Astrocyte of the hippocampus (primary cell): ENCODE data around the gene KCNQ5.
"Not testable (repeated sequence)": the region's sequence is repeated elsewhere in the genome, so short reads cannot be mapped to it uniquely, and the experiment has no call there.

Source experiments
- DNase-seq: peaks from one replicate; pipeline ENCODE4 v3.0.0; 2011; ENCODE audit warnings: low read depth, low spot score

Gene KCNQ5

GRCh38 chr6:72841195-72841594 lies 219.3 kb downstream of the KCNQ5 start:
- DNase-seq: no peak

DNA sequence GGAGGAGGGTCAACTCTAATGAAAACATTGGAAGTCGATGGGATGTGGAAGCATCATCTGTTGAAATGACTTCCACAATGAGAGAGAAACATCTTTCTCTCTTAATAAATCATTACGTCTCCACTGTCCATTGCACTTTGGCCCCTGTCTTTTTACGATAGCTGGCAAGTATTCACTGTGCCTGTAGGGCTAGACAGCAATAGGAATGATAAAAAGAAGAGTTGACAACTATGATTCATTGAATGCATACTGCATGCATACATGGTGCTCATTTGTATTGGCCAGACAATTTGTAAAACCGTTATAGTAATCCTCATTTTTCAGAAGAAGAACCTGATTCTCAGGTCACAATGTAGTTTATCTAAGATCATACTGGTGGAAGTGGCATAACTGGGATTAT lies 220.3 kb downstream of the KCNQ5 start:
- no peak for DNase-seq

DNA sequence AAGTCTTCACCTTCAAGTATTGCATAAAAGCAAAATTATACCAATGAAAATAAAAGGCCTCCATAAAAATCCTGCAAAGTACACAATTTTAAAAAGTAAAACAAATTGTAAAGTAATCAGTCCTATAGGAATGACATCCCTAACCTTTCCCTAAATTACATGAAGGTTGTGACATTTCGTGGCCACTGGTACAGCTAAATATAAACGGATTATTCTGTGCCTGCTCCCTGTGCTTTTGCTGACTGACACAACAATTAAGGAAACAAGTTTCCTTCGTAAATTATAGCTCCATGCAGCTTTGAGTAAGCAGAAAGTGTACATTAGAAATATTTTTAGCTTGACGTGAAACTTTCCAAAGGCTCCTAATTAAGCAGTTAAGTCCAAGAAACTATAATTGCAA lies 222.8 kb downstream of the KCNQ5 start:
- no peak for DNase-seq

DNA sequence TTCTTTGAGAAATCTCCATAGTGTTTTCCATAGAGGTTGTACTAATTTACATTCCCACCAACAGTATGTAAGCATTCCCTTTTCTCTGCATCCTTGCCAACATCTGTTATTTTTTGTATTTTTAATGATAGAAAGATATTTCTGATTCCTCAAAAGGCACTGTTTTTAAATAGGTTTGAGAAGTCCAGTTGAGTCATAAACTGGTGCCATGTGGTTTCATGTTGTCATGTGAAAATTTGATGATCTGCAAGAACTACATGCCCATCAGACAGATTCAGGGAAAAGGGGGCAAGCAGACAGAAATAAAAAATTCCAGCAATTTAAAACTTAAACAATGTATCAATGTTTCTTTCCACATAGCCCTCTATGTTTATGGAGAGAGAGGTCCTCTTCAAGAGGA lies 227.5 kb downstream of the KCNQ5 start:
- DNase-seq: no peak

GRCh38 chr6:72850040-72850439 lies 228.2 kb downstream of the KCNQ5 start:
- peak; percentile 26 for DNase-seq

GRCh38 chr6:72850469-72850868 lies 228.6 kb downstream of the KCNQ5 start:
- DNase-seq: no peak

DNA sequence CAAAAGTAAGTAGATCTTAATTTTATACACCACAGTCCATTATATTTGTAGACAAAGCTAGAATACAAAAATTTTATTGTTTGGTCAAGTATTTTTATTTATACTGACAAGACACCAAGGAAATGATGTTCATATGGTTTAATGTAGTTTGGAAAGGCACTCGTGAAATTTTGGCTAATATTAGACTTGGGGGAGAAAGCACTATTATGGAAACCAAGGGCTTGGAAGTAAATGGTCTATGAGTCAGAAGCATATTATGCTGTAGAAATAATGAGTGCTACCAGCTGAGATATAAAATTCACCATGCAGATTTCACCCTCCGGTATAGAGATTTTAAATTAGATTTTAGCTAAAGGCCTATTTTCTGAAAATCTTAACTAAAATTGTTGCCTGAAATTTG lies 233.6 kb downstream of the KCNQ5 start:
- DNase-seq: peak; percentile 41

GRCh38 chr6:72856801-72857200 lies 234.9 kb downstream of the KCNQ5 start:
- DNase-seq: no peak

- peak; percentile 56 for DNase-seq
Observed at GRCh38 chr6:72857791-72858585, 236.1 kb downstream of the KCNQ5 start.

GRCh38 chr6:72861059-72861458 lies 239.2 kb downstream of the KCNQ5 start:
- peak; percentile 69 for DNase-seq

GRCh38 chr6:72861935-72862432 lies 240.1 kb downstream of the KCNQ5 start:
- DNase-seq: peak; percentile 44

DNA sequence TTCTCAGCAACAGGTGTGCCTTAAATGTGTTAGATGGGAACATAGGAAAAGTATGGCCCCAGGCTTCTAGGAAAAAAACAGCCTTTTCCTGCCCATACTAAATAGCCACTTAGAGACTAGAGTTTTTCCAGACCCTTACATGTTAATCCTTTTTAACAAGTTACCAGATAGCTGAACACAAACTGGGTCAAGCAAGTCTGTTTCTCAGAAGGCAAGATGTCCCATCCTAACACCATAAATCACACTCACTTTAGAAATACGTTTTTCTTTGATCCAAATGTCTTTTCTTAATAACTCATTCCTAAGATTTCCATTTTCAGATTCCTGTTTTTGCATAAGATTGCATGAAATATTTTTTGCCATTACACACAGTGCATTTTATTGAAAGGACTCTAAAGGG lies 241.3 kb downstream of the KCNQ5 start:
- DNase-seq: no peak

DNA sequence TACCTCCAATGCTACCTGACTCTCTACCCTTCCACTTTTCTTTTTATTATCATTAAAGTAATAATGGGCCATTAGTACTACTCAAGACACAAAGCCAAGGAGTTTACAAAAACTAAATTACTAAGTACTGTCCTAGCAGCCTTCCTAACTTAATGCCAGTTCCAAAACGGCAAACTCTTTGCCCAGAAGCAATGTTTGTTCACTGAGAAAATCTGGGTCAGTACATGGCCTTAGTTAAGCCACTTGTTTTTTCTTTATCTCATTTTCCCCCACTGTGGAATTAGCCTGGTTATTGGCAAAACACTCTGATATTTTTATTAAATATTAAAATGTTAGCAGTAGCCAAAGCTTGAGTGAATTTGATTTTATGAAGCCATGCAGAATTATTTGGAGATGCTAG lies 242.4 kb downstream of the KCNQ5 start:
- DNase-seq: no peak

DNA sequence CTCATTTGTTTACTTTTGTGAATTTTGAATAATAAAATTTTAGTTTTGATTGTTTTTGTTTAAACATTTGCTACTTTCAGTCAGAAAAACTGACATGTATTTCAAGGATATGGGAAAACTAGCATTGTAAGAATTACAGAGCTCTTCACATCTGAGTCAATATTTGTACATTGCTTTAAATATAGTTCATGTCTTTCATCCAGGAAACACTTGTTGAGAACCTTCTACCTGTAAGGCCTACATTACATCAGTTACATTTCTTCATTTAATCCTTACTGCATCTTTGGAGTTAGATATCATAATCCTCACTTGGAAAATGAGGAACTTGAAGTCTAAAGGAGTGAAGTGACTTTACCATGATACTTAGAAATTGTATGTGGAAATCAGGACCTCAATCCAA lies 242.9 kb downstream of the KCNQ5 start:
- no peak for DNase-seq

GRCh38 chr6:72865467-72865866 lies 243.6 kb downstream of the KCNQ5 start:
- DNase-seq: no peak

DNA sequence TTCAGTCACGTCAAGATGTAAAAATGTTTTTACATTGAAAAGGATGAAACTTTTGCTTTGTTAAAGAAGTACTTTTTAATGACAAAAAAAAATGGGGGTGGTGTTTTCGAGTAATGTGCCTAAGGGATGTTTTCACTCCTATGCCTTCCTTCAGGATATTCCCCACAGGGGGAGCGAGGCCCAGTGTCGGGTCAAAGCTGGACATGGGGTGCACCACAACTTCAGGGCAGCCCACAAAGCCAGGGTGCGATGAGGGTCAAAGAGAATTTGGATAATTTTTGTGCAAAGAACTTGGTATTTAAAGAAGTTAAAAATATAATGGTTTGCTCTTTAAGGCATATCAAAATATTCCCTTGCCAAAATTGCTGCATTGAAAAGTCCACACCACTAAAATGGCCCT lies 247.8 kb downstream of the KCNQ5 start:
- no peak for DNase-seq

DNA sequence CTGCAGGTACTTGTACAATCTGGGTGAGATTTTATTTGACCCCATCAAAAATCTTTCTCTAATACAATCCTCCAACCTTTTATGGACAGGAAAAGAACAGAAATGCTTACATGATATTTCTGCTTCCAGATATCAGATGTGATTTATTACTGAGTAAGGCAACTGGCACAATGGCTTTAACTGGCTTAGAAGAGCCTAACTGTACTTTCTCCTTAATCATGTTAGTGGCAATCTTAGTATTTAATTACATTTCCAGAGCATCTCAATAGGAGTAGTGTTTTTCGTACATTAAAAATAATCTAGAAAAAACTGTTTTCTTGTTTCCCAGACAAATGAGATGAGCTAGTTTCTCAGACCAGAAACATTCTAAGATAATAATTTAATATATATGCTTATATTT lies 251.6 kb downstream of the KCNQ5 start:
- DNase-seq: no peak

DNA sequence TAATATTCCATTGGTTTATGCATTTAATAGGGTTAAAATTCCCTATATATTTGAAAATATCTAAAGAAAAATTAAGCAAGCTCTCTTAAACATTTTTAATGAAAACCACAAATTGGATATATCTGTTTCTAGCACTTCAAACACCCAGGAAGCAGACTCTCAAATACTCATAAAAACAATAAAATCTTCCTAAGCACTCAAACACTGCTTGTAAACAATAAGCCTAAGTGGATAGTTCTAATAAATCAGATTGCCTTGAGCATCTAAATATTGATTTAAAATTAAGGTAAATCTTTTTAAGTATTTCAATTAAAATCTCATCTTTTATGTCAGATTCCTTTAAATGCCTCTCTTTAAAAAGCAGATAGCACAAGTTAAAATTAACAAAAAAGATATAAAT lies 254.4 kb downstream of the KCNQ5 start:
- no peak for DNase-seq

- no peak for DNase-seq
Observed at GRCh38 chr6:72886170-72886569, 264.3 kb downstream of the KCNQ5 start.

DNA sequence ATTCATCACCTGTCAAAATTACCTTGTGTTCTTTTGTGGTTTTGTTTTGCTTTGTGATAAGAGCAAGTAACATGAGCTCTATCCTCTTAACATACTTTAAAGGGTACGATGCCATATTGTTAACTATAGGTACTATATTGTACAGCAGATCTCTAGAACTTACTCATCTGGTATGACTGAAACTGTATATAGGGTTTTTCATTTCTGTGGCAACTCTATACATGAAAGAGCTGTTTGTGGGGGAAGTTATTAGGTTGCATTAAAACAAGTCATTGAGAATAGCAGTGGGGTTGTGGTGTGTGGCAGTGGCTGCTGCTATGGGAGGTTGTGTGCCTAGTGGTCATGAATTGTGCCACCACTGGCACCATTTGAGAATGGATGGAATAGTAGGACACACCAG lies 268.4 kb downstream of the KCNQ5 start:
- DNase-seq: no peak

DNA sequence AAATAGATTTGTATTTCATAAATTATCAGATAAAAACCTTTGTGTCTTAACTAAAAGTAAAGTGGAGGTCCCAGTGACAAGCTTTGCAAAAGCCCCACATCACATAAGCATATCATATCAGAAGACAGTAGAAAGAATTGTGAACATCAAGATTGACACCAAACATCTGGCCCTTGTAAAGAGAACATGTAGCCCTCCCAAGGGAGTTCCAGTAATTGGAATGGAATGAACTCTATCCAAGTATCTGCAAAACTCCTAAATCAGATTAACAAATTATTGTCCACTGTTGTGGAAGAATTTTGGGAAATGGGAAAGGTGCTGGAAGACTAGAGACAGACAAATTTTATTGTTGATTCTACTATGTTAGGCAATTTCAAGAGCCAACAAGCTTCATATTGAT lies 268.8 kb downstream of the KCNQ5 start:
- DNase-seq: no peak

DNA sequence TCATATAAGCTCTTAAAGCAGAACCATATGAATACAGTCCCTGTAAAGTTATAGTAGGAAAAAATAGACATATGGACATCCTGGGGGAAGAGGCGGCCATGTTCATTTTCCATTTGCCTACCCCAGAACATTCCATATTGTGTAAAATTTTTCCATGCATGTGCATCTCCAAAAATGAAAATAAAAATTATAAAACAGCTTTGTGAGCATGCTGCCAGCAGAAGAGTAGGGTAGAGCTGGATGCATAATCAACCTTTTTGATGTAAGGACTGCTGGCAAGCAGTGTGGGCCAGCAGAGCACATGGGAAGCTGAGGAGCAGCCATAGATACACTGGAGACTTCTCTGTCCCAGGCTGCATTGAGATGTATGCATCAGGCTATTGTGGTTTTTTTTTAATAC lies 271.0 kb downstream of the KCNQ5 start:
- no peak for DNase-seq

DNA sequence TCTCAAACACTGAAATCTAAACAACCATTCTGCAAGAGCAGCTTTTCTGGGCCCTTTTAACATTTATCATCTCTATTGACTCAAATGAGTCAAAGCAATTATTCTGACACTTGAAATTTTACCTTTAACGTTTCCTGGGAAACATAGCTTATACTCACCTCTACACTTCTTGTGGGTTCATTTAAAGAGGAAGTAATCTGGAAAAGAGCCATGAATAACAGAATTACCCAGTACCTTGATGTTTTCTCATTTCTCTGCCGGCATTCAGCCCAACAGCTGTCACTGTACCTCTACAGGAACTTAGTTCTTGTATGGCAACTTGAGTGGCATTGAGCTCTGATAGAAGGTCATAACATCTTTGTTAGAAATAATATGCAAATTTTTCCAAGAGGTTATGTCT lies 272.2 kb downstream of the KCNQ5 start:
- peak; percentile 13 for DNase-seq

GRCh38 chr6:72898313-72898712 lies 276.4 kb downstream of the KCNQ5 start:
- DNase-seq: not testable (repeated sequence)
